Mammary epithelial cell (primary cell): ENCODE results near the gene CFAP206.
A peak's percentile ranks its signal among the peaks of the same experiment; 100 is the strongest.

Source experiments
- CTCF ChIP-seq, 2 donors: IDR thresholded peaks in 1 of 2; conservative IDR thresholded peaks in 1 of 2; 2 replicates each; pipeline ENCODE4 v1.5.1; 2011 to 2012; ENCODE audit warnings: inconsistent platforms in 2 of 2, low read length in 2 of 2, mild to moderate bottlenecking in 2 of 2, control low read depth in 1 of 2, low read depth in 1 of 2; ENCODE audit not compliant: insufficient read depth in 1 of 2; ENCODE audit errors: extremely low read depth in 1 of 2
- EZH2 ChIP-seq: IDR thresholded peaks from 2 replicates; pipeline ENCODE4 v1.6.1; 2012; ENCODE audit warnings: low read length, inconsistent platforms, borderline replicate concordance

- TF ChIP-seq CTCF (conservative IDR thresholded peaks at IDR 0.05 in 1 of 2, IDR thresholded peaks at IDR 0.05 in 1 of 2; ENCODE audit: extremely low read depth in 1 of 2, insufficient read depth in 1 of 2, low read depth in 1 of 2, low read length in 2 of 2), result peak in 1 of 2 donors; percentile 0
- TF ChIP-seq EZH2, result no peak
These were observed 65.7 kb downstream of the CFAP206 start for GRCh38 chr6:87473419-87473903.
